Rectal smooth muscle tissue (tissue), 1 donor: ENCODE data around the gene DUSP15.
"Not testable (repeated sequence)": the region's sequence is repeated elsewhere in the genome, so short reads cannot be mapped to it uniquely, and the experiment has no call there.

Source experiments
- H3K27ac ChIP-seq: one replicate; pipeline ENCODE4 v1.7.0; 2013; ENCODE audit warnings: low read depth, low read length, inconsistent platforms
- H3K27me3 ChIP-seq: one replicate; pipeline ENCODE4 v1.7.0; 2013; ENCODE audit warnings: low read length; ENCODE audit not compliant: control insufficient read depth, insufficient read depth
- H3K36me3 ChIP-seq: one replicate; pipeline ENCODE4 v1.7.0; 2013; ENCODE audit warnings: low read length; ENCODE audit not compliant: control insufficient read depth, insufficient read depth
- H3K4me1 ChIP-seq: one replicate; pipeline ENCODE4 v1.7.0; 2013; ENCODE audit warnings: low read length; ENCODE audit not compliant: control insufficient read depth, insufficient read depth
- H3K4me3 ChIP-seq: one replicate; pipeline ENCODE4 v1.7.0; 2013; ENCODE audit warnings: low read length
- H3K9ac ChIP-seq: one replicate; pipeline ENCODE4 v1.7.0; 2013; ENCODE audit warnings: low read length

DUSP15 gene

DNA sequence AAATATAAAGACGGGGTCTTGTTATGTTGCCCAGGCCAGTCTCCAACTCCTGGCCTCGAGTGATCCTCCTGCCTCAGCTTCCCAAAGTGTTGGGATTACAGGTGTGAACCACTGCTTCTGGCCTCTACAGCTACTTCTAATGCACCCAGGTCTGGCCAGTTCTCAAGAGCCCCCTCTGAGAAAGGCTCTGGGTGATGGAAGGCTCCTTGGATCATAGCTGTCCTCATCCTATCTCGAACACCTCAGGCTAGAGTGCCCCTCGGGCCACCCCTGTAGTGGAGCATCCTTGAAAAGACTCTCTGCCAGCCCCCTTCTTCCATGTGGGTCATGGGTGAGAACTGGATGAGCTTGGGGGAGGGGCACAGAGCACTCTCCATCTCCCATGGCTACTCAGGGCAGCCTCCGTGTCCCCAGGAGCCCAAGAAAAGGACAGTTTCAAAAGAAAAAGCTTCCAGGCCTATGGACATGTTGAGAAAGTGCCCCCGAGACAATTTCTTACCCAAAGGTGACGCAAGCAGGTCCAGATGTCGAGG lies 51.9 kb downstream of the DUSP15 start:
- Histone ChIP-seq H3K36me3 (no peaks in the 10 kb centered on the region), H3K9ac (no peak overlapping the region), H3K27me3 (no peaks in the 10 kb centered on the region), H3K27ac (no peak overlapping the region), H3K4me3 (no peak overlapping the region), H3K4me1 (no peaks in the 10 kb centered on the region)

- no peak overlapping the region for H3K4me3 ChIP-seq
- no peaks in the 10 kb centered on the region for H3K36me3 ChIP-seq
- H3K4me1 ChIP-seq, result no peaks in the 10 kb centered on the region
- no peaks in the 10 kb centered on the region for H3K27me3 ChIP-seq
- no peak overlapping the region for H3K27ac ChIP-seq
- no peak overlapping the region for H3K9ac ChIP-seq
These were observed 52.9 kb downstream of the DUSP15 start for GRCh38 chr20:31817461-31817860.

DNA sequence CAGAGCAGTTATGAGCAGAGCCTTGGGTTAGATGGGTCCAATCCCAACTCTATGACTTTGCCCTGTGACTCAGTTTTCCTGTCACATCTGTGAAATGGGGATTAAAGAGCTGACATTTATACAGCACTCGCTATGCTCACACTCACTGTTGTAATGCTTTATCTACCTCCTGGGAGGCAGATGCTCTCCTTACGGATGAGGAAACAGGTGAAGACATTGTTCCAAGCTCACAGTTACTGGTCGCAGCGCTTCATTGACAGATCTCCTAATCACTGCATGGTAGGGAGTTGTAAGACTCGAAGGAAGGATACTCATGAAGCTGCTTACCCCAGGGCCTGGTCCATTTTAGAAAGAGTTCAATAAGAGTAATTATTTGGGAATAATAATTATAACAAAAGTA lies 54.1 kb downstream of the DUSP15 start:
- Histone ChIP-seq H3K9ac (no peak overlapping the region), H3K27ac (no peak overlapping the region), H3K27me3 (no peaks in the 10 kb centered on the region), H3K4me1 (no peaks in the 10 kb centered on the region), H3K36me3 (no peaks in the 10 kb centered on the region), H3K4me3 (no peak overlapping the region)

DNA sequence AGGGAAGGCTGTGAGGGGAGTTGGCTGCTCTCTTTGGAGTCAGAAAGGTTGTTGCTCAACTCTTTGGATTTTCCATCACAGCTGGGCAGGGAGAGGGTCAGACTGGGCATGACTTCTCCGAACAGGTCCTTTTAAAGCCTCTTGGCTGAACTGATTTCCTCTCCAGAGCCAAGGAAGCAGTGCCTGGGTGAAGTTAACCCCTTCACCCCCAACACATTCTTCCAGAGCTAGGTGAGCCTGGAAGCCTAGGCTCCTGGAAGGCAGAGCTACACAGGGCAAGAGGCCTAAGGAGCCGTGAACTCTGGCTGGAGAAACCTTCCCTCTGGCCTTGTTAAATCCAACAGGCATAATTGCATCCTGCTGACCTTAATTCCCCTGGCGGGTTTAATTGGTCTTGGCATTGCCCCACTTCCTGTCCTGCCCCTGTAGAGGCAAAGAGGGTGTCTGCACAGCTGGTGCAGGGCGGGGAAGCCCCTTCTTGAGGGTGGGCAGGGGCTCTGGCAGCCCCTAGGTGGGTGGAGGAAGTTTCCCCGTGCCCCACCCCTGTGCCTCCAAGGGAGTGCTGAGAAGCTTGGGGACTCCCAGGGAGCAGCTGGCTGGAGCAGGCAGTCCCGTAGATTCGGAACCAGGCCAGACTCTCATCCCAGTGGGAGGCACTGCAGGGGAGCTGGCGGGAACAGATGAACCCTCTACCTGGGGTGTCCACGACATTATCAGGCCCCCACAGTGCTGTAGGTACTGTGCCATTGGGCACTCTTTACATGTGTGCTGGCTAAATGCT lies 54.7 kb downstream of the DUSP15 start:
- Histone ChIP-seq H3K4me3 (no peak overlapping the region), H3K9ac (no peak overlapping the region), H3K4me1 (no peaks in the 10 kb centered on the region), H3K36me3 (no peaks in the 10 kb centered on the region), H3K27me3 (no peaks in the 10 kb centered on the region), H3K27ac (no peak overlapping the region)

GRCh38 chr20:31814142-31814541 lies 56.2 kb downstream of the DUSP15 start:
- not testable (repeated sequence) for H3K4me1 ChIP-seq, H3K27ac ChIP-seq, H3K27me3 ChIP-seq, H3K9ac ChIP-seq, H3K4me3 ChIP-seq, H3K36me3 ChIP-seq

DNA sequence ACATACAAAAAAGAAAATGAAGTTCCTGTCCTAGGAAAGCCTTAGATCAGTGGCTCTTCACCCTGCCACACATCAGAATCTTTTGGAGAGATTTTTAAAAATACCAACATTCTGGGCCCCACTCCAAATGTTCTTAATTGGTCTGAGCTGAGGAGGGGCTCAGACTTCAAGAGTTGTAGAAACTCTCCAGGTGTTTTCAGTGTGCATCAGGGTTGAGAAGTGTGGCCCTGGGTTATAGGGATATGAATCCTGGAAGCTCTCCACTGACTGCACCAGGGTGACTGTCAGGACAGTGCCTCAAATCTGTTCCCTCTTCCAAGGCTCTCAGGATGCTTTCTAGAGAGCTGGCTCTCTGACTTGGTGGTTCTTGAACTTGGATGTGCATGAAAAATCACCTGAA lies 56.7 kb downstream of the DUSP15 start:
- no peak overlapping the region for H3K4me3 ChIP-seq
- H3K36me3 ChIP-seq, result no peaks in the 10 kb centered on the region
- H3K4me1 ChIP-seq, result no peaks in the 10 kb centered on the region
- no peak overlapping the region for H3K27ac ChIP-seq
- H3K9ac ChIP-seq, result no peak overlapping the region
- H3K27me3 ChIP-seq, result no peaks in the 10 kb centered on the region

- Histone ChIP-seq H3K9ac (no peak overlapping the region), H3K4me3 (no peak overlapping the region), H3K27ac (no peak overlapping the region), H3K27me3 (no peaks in the 10 kb centered on the region), H3K36me3 (no peaks in the 10 kb centered on the region), H3K4me1 (no peaks in the 10 kb centered on the region)
These were observed 58.3 kb downstream of the DUSP15 start for GRCh38 chr20:31811796-31812728.

DNA sequence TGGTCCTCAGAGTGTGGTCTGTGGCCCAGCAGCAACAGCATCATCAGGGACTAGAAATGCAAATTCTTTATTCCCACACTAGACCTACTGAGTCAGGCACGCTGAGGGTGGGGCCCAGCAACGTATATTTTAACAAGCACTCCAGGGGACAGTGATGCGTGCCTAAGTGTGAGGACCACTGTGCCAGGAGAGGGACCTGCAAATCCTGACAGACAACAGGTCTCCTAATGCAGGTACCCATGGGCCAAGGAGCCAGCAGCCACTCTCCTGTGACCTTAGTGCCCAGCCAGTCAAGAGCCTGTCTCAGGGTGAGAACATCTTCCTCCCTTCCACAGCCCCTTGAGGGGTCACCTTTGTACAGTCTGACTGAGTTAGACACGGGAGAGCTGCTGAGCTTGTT lies 59.1 kb downstream of the DUSP15 start:
- H3K27me3 ChIP-seq, result no peaks in the 10 kb centered on the region
- H3K27ac ChIP-seq, result no peak overlapping the region
- H3K36me3 ChIP-seq, result no peaks in the 10 kb centered on the region
- H3K4me1 ChIP-seq, result no peaks in the 10 kb centered on the region
- no peak overlapping the region for H3K9ac ChIP-seq
- no peak overlapping the region for H3K4me3 ChIP-seq
